HAP-1 (cell line): ENCODE measurements around the gene ADAMTS17.

Source experiments
- DNase-seq, 2 experiments: peaks; one replicate each; pipeline ENCODE4 v3.0.0-alpha.2; 2016 to 2020; ENCODE audit warnings: low spot score in 2 of 2
- H3K27me3 ChIP-seq: fragments of 250-450 bp; sonication (Bioruptor Pico); 2 replicates; pipeline ENCODE4 v1.5.1; 2020; ENCODE audit warnings: low read depth, mild to moderate bottlenecking, moderate library complexity
- H3K36me3 ChIP-seq: fragments of 250-450 bp; sonication (Bioruptor Pico); replicated peaks from 2 replicates; pipeline ENCODE4 v1.5.1; 2020; ENCODE audit warnings: mild to moderate bottlenecking
- H3K4me1 ChIP-seq: fragments of 250-450 bp; sonication (Bioruptor Pico); 2 replicates; pipeline ENCODE4 v1.5.1; 2020; ENCODE audit warnings: mild to moderate bottlenecking
- H3K4me3 ChIP-seq: fragments of 250-450 bp; sonication (Bioruptor Pico); 2 replicates; pipeline ENCODE4 v1.5.1; 2020; ENCODE audit warnings: mild to moderate bottlenecking, moderate library complexity
- H3K9me3 ChIP-seq: fragments of 250-450 bp; sonication (Bioruptor Pico); 2 replicates; pipeline ENCODE4 v1.5.1; 2020; ENCODE audit warnings: mild to moderate bottlenecking, moderate library complexity
- in situ Hi-C: fragments of 300-500 bp; cut with MboI; formaldehyde crosslinking; loops from 3 replicates; pipeline ENCODE4 v1.14.3; 2020; ENCODE audit warnings: low sequenced_read_pairs, inconsistent platforms, mixed read lengths

The ADAMTS17 gene

GRCh38 chr15:100218434-100218833 lies 123.3 kb downstream of the ADAMTS17 start:
- Histone ChIP-seq H3K27me3 (no peaks in the 10 kb centered on the region), H3K4me1 (no peaks in the 10 kb centered on the region), H3K4me3 (no peak overlapping the region), H3K36me3 (no peaks in the 10 kb centered on the region), H3K9me3 (no peaks in the 10 kb centered on the region)
- in situ Hi-C loops = no loop called here
- no peak for DNase-seq

- DNase-seq = no peak
- H3K9me3 ChIP-seq = no peaks in the 10 kb centered on the region
- in situ Hi-C loops = no loop called here
- H3K36me3 ChIP-seq = no peaks in the 10 kb centered on the region
- H3K4me3 ChIP-seq = no peak overlapping the region
- no peaks in the 10 kb centered on the region for H3K4me1 ChIP-seq
- H3K27me3 ChIP-seq = no peaks in the 10 kb centered on the region
Measured at GRCh38 chr15:100216182-100216581, 125.6 kb downstream of the ADAMTS17 start.

DNA sequence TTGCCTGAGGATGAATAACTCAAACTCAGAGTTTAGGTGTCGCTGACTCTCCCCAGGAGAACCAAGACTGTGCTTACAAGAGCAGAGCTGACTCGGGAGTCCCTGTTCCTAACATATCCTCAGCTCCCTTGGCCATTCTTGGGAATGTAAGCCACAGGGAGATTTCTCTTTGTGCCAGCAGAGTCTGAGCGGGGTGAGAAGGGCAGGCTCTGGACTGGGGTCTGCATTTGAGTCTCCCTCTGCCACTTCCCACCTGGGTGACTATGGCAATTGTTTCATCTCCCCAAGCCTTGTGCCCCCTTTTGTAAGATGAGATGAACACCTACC lies 126.0 kb downstream of the ADAMTS17 start:
- DNase-seq = no peak
- in situ Hi-C loops = no loop called here
- no peaks in the 10 kb centered on the region for H3K9me3 ChIP-seq
- no peaks in the 10 kb centered on the region for H3K4me1 ChIP-seq
- H3K4me3 ChIP-seq = no peak overlapping the region
- no peaks in the 10 kb centered on the region for H3K36me3 ChIP-seq
- no peaks in the 10 kb centered on the region for H3K27me3 ChIP-seq

DNA sequence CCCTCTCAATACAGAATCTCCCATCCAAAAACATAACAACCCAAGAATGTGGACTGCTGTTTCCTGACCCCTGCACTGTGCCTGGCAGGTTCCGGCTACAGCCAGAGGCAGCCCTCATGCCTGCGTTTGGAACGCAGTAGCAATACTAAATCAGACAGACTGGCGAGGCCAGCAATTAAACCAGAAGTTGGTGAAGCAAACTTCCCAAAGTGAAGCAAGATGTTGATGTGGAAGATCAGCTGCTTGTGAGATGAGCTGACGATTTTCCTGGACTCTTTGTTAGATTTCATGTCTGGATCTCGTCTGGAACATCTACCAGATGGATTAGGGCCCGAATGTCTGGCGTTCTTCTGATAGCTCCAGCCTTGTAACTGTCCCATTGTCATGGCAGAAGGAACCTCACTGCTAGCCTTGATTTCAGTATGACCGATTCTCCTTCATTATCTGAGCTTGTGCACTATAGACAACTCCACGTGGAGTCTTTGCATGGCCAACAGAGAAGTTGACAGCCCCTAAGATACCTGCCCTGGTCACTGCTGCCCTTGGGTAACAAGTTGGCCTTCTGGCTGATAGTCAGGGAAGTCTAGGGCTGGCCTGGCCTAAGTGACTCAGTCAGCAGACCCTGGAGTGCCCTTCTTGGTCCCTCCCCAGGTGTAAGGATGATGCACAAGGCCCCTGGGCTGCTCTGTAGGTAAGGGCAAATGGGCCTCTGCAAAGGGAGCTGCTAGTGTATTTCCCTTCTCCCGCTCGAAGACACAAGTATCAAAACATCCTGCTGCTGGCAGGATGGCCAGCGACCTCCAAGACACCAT lies 126.5 kb downstream of the ADAMTS17 start:
- Histone ChIP-seq H3K9me3 (no peaks in the 10 kb centered on the region), H3K4me3 (no peak overlapping the region), H3K4me1 (no peaks in the 10 kb centered on the region), H3K36me3 (no peaks in the 10 kb centered on the region), H3K27me3 (no peaks in the 10 kb centered on the region)
- in situ Hi-C loops = no loop called here
- no peak for DNase-seq

- Histone ChIP-seq H3K27me3 (no peaks in the 10 kb centered on the region), H3K4me1 (no peaks in the 10 kb centered on the region), H3K36me3 (no peaks in the 10 kb centered on the region), H3K9me3 (no peaks in the 10 kb centered on the region), H3K4me3 (no peak overlapping the region)
- no peak for DNase-seq
- in situ Hi-C loops = no loop called here
Measured at GRCh38 chr15:100211855-100212850, 129.6 kb downstream of the ADAMTS17 start.

DNA sequence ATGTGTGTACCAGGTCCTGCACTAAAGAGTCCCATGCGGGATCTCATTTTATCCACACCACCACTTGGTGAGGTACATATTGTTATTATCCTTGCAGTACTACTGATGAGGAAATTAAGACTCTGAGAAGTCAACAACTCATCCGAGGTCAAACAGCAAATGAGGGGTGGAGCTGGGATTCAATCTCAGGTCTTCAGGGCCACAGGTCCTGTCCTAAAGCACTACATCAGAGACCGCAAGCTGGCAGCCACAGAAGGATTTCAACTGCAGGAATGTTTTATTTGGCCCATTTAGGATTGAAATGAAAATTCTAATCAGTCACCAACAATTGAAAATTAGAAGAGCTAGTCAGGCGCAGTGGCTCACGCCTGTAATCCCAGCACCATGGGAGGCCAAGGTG lies 131.4 kb downstream of the ADAMTS17 start:
- Histone ChIP-seq H3K9me3 (no peaks in the 10 kb centered on the region), H3K4me3 (no peak overlapping the region), H3K4me1 (no peaks in the 10 kb centered on the region), H3K36me3 (no peaks in the 10 kb centered on the region), H3K27me3 (no peaks in the 10 kb centered on the region)
- DNase-seq = no peak
- in situ Hi-C loops = no loop called here

GRCh38 chr15:100208921-100209603 lies 132.7 kb downstream of the ADAMTS17 start:
- no peak for DNase-seq
- in situ Hi-C loops = no loop called here
- Histone ChIP-seq H3K9me3 (no peaks in the 10 kb centered on the region), H3K4me3 (no peak overlapping the region), H3K36me3 (no peaks in the 10 kb centered on the region), H3K4me1 (no peaks in the 10 kb centered on the region), H3K27me3 (no peaks in the 10 kb centered on the region)

DNA sequence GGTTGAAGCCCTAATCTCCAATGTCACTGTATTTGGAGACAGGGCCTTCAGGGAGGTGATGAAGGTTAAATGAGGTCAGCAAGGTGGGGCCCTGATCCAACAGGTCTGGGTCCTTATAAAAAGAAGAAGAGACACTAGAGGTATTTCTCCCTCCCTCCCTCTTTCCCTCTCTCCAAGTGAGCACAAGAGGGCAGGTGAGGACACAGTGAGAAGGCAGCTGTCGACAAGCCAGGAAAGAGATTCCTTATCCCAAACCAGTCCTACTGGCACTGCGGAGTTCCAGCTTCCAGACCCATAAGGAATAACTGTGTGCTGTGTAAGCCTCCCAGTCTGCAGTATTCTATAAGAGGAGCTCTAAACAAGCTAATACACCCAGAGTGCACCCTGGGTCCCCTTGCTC lies 134.7 kb downstream of the ADAMTS17 start:
- in situ Hi-C loops = no loop called here
- Histone ChIP-seq H3K4me1 (no peaks in the 10 kb centered on the region), H3K36me3 (no peaks in the 10 kb centered on the region)

GRCh38 chr15:100206643-100207042 lies 135.1 kb downstream of the ADAMTS17 start:
- Histone ChIP-seq H3K36me3 (no peaks in the 10 kb centered on the region), H3K9me3 (no peaks in the 10 kb centered on the region), H3K27me3 (no peaks in the 10 kb centered on the region), H3K4me3 (no peak overlapping the region), H3K4me1 (no peaks in the 10 kb centered on the region)
- DNase-seq = no peak
- in situ Hi-C loops = no loop called here

More for the DNA sequence above, 134.7 kb downstream of the ADAMTS17 start:
- H3K4me3 ChIP-seq = no peak overlapping the region
- no peak for DNase-seq
- H3K9me3 ChIP-seq = no peaks in the 10 kb centered on the region
- no peaks in the 10 kb centered on the region for H3K27me3 ChIP-seq

DNA sequence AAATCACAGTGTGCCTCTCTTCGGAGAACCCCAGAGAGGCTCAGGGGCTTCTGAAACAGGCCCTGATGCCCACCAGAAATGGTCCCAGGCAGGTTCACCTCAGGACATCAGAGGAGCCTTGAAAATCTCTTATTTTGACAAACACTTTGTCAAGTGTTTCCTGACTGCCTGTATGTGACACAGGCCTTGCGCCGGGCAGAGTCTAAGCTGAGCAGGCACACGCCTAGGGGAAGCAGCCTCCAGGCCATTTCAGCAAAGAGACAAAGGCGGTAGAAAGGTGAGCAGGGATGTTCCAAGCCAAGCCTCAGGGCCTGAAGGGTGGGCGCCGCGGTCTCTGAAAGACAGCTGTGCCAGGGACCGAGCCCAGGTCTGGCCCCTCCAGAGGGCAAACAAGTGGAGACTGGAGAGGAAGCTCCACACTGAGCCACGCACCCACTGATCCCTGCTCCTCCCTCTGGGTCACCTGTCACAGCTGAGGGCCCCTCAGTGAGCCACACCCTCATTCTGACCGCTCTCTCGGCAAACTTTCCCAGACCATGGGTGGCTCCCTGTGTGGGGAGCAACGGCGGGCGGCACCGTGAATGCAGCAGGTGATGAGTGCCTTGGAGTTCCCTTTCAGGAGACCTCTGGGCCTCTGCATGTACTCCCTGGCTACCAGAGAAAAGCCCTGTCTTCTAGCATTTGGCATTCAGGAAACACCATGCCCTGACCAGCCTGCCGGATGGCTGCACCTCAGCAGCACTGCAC lies 136.1 kb downstream of the ADAMTS17 start:
- no peaks in the 10 kb centered on the region for H3K36me3 ChIP-seq

GRCh38 chr15:100204771-100205170 lies 137.0 kb downstream of the ADAMTS17 start:
- DNase-seq = no peak
- H3K9me3 ChIP-seq = no peaks in the 10 kb centered on the region
- H3K27me3 ChIP-seq = no peaks in the 10 kb centered on the region
- H3K4me3 ChIP-seq = no peak overlapping the region
- no peaks in the 10 kb centered on the region for H3K4me1 ChIP-seq
- in situ Hi-C loops = no loop called here
- no peaks in the 10 kb centered on the region for H3K36me3 ChIP-seq

More for the DNA sequence above, 136.1 kb downstream of the ADAMTS17 start:
- Histone ChIP-seq H3K4me3 (no peak overlapping the region), H3K27me3 (no peaks in the 10 kb centered on the region), H3K4me1 (no peaks in the 10 kb centered on the region), H3K9me3 (no peaks in the 10 kb centered on the region)
- in situ Hi-C loops = no loop called here
- DNase-seq = no peak

DNA sequence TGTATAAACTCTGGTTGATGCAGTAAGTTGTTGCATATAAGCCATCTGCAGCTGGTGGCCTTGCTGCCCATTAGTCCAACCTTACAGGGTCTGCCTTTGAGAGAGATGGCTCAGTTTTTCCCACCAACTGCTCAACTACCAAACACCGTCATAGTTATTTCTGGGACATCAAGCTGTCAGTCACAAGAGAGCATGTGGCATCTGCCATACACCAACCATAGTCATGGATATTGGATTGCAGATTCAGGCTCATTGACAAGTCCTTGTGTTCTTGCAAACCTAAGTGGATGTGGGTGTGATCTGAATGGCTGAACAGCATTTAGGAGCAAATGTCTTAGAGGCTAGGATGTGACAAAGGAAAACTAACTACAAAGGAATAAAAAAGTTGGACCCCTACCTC lies 137.6 kb downstream of the ADAMTS17 start:
- in situ Hi-C loops = no loop called here
- DNase-seq = no peak
- Histone ChIP-seq H3K27me3 (no peaks in the 10 kb centered on the region), H3K4me1 (no peaks in the 10 kb centered on the region), H3K9me3 (no peaks in the 10 kb centered on the region), H3K36me3 (no peaks in the 10 kb centered on the region), H3K4me3 (no peak overlapping the region)

DNA sequence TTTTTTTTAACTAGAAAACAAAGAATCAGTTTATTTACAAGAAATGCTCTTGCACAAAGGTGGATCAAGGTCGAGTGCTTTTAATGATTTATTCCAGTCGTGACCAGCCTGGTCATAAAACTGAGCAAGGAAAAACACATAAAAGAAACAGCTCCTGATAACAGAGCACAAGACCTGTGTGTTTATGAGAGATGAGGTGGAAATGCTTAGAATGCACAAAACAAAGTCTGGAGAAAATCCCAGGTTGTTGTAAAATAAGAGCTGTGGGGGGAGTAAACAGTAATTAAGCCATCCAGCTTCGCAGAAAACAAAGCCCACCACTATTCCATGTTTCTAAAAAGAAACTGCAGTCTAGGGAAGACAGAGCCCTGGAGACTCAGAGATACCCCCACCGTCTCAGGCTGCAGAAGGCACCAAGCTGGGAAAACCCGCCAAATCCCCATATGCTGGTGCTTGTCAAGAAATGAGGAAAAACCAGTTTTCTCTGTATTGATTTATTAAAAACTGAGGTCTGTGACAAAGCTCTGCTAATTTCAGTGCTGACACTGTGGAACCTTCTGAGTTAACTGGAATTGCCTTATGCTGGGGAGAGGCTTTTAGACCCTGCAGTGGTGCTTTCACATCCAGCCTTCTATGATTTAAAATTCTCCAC lies 139.3 kb downstream of the ADAMTS17 start:
- Histone ChIP-seq H3K4me3 (no peak overlapping the region), H3K9me3 (no peaks in the 10 kb centered on the region), H3K36me3 (no peaks in the 10 kb centered on the region), H3K4me1 (no peaks in the 10 kb centered on the region), H3K27me3 (no peaks in the 10 kb centered on the region)
- in situ Hi-C loops = no loop called here
- DNase-seq = no peak
